ENCODE data around the gene TPGS2.
"Not testable (repeated sequence)": the region's sequence is repeated elsewhere in the genome, so short reads cannot be mapped to it uniquely, and the experiment has no call there.

TPGS2 gene, protein sequence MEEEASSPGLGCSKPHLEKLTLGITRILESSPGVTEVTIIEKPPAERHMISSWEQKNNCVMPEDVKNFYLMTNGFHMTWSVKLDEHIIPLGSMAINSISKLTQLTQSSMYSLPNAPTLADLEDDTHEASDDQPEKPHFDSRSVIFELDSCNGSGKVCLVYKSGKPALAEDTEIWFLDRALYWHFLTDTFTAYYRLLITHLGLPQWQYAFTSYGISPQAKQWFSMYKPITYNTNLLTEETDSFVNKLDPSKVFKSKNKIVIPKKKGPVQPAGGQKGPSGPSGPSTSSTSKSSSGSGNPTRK

DNA sequence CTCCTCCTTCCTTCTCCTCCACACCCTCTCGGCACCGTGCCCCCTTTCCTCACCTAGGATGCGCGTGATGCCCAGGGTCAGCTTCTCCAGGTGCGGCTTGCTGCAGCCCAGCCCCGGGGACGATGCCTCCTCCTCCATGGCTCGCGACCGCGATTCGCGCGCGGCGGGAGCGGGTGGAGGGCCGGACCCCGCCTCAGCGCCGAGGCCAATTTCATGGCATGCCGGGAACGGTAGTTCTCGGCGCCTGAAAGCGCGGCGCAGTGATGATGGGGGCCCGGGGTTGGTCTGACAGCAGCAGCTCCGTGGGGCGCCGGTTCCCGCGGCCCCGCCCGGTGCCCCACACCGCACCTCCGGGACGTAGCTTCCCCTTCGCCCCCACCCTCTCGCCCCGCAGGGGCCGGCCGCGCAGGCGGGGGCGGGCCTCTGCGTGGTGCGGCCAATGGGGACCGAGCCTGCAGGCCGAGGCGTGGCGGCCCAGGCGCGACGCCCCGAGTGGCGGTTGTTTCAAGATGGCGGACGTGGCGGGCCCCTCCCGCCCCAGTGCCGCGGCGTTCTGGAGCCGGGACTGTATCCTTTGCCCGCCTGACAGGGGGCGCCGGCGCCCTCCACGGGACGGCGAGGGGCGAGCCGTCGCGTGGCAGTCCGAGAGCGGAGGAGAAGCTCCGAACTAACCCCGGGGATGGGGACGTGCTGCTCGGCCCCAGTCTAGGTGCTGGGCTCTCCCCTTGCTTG, at the start of gene TPGS2, which contains the start of gene KIAA1328:
TSS of gene TPGS2 (minus strand) at position 373 of the 732 bp plus-strand sequence. CDS start at position 138, 235 bp downstream.
TSS of gene KIAA1328 (plus strand) at position 498 of the 732 bp plus-strand sequence. CDS start at position 510, 12 bp downstream.
- TF ChIP-seq, protein P1, sequence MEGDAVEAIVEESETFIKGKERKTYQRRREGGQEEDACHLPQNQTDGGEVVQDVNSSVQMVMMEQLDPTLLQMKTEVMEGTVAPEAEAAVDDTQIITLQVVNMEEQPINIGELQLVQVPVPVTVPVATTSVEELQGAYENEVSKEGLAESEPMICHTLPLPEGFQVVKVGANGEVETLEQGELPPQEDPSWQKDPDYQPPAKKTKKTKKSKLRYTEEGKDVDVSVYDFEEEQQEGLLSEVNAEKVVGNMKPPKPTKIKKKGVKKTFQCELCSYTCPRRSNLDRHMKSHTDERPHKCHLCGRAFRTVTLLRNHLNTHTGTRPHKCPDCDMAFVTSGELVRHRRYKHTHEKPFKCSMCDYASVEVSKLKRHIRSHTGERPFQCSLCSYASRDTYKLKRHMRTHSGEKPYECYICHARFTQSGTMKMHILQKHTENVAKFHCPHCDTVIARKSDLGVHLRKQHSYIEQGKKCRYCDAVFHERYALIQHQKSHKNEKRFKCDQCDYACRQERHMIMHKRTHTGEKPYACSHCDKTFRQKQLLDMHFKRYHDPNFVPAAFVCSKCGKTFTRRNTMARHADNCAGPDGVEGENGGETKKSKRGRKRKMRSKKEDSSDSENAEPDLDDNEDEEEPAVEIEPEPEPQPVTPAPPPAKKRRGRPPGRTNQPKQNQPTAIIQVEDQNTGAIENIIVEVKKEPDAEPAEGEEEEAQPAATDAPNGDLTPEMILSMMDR (IDR thresholded peaks at IDR 0.05; ENCODE audit: low read depth, low read length) = peak; percentile 39

DNA sequence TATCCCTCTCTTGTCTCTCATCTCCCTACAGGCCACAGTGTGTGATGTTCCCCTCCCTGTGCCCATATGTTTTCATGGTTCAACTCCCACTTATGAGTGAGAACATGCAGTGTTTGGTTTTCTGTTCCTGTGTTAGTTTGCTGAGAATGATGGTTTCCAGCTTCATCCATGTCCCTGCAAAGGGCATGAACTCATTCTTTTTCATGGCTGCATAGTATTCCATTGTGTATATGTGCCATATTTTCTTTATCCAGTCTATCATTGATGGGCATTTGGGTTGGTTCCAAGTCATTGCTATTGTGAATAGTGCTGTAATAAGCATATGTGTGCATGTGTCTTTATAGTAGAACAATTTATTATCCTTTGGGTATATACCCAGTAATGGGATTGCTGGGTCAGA, 45.0 kb upstream of the TPGS2 start:
- DNase-seq (ENCODE audit: extremely low read depth, low read depth) = not testable (repeated sequence)

More for the DNA sequence above, at the start of gene TPGS2, which contains the start of gene KIAA1328:
- DNase-seq (ENCODE audit: extremely low read depth, low read depth) = no peak

DNA sequence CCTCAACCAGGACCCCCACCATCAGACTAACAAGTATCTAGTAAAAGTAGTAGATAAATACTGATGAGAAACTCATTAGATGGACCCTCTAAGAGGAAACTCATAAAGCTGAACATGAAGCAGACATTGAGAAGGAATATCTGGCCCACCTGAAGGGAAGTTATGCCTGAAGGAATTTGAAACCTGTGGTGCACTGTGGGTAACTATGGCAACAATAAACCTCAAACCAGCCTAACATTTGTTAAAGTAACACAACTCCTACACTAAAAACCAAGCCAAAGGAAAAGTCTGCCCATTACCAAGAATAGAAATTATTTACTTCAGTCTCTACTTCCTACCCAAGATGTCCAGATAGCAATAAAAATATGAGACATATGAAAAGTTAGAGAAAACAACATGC, 43.5 kb upstream of the TPGS2 start:
- TF ChIP-seq, protein P1 (IDR thresholded peaks at IDR 0.05; ENCODE audit: low read depth, low read length) = no peak

DNA sequence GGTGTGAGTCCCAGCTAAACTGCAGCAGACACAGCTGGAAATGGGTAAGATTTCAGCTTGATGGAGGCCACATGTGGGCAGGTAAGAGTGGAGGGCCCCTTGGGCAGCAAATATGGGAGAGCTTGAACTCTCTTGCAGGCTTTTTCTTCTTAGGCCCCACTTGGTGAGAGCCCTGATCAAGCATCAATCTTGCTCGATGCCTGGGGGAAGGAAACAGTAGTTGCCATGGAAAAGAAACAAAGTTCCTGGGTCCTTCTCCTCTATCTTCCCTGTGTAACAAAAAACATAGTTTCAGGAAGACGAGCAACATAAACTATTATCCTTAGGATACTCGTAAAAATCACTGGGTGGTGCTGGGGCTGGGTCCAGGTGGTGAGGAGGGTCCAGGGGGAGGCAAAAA, 43.0 kb upstream of the TPGS2 start:
- no peak for DNase-seq (ENCODE audit: extremely low read depth, low read depth)
- TF ChIP-seq, protein P1 (IDR thresholded peaks at IDR 0.05; ENCODE audit: low read depth, low read length) = no peak

More for the DNA sequence above, 43.5 kb upstream of the TPGS2 start:
- DNase-seq (ENCODE audit: extremely low read depth, low read depth) = no peak

DNA sequence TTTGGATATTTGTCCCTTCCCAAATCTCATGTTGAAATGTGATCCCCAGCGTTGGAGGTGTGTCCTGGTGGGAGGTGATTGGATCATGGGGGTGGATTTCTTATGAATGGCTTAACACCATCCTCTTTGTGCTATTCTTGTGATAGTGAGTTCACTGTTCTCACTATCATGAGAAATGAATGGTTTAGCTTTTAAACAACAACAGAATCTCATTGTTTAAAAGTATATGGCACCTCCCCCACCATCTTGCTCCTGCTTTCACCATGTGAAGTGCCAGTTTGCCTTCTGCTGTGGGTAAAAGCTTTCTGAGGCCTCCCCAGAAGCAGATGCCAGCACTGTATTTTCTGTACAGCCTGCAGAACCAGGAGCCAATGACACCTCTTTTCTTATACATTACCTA, 38.3 kb upstream of the TPGS2 start:
- TF ChIP-seq, protein P1 (IDR thresholded peaks at IDR 0.05; ENCODE audit: low read depth, low read length) = no peak
- no peak for DNase-seq (ENCODE audit: extremely low read depth, low read depth)

DNA sequence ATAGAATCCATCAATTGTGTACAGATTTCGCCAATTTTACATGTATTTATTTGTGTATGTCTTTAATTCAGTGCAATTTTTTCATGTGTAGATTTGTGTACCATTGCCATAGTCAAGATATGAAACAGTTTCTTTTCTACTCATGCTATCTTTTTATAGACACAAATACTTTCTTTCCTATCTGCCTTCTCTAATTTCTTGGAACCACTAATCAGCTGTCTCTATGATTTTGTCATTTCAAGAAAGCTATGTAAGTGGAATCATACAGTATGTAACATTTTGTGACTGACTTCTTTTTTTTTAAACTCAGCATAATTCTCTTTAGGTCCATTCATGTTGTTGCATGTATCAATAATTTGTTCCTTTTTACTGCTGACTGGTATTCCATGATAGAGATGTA, 33.4 kb upstream of the TPGS2 start:
- TF ChIP-seq, protein P1 (IDR thresholded peaks at IDR 0.05; ENCODE audit: low read depth, low read length) = no peak
- DNase-seq (ENCODE audit: extremely low read depth, low read depth) = no peak

DNA sequence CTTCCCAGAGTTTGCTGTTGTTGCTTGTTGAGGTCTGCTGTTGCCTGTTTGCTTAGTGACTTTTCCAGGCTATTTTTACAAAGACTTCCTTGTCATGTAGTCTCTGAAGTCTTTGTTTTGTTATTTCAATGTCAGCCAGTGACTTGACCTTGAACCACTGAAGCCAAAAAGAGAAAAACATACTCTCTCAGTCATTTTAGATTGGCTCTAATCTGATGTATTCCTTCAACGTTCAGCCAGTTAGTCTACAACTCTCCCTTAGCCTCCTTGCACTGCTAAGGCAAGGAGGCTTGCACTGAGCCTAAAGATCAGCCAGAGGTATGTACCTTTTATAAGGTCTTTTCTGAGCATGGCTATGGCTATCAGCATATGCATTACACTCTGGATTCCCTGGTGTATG, 28.0 kb upstream of the TPGS2 start:
- TF ChIP-seq, protein P1 (IDR thresholded peaks at IDR 0.05; ENCODE audit: low read depth, low read length) = no peak
- no peak for DNase-seq (ENCODE audit: extremely low read depth, low read depth)

Measured in AG09319 (cell line).